Liver (tissue), 9 donors: ENCODE data around the gene AMOTL1. TPM values are rescaled to one million over a fixed set of nuclear protein-coding genes. Genes with fewer than 3 reads are reported as not detected.

Experiments used
- DNase-seq: peaks from one replicate; pipeline ENCODE4 v3.0.0-alpha.2; 2017; ENCODE audit warnings: low spot score
- H3K27ac ChIP-seq, 2 donors: one replicate each; pipeline ENCODE4 v1.7.0; 2013; ENCODE audit warnings: inconsistent platforms in 2 of 2, low read length in 2 of 2, control low read depth in 1 of 2, low read depth in 1 of 2, mild to moderate bottlenecking in 1 of 2
- H3K27me3 ChIP-seq, 4 donors: one replicate each; pipeline versions ENCODE4 v1.6.1 to v1.7.0; 2013; ENCODE audit warnings: low read length in 3 of 4, inconsistent platforms in 1 of 4, mild to moderate bottlenecking in 1 of 4, moderate library complexity in 1 of 4; ENCODE audit not compliant: control insufficient read depth in 4 of 4, insufficient read depth in 4 of 4
- H3K36me3 ChIP-seq, 4 donors: one replicate each; pipeline versions ENCODE4 v1.6.1 to v1.7.0; 2013; ENCODE audit warnings: low read length in 3 of 4, mild to moderate bottlenecking in 3 of 4, low read depth in 1 of 4, moderate library complexity in 1 of 4; ENCODE audit not compliant: control insufficient read depth in 4 of 4, insufficient read depth in 3 of 4
- H3K4me1 ChIP-seq, 4 donors: one replicate each; pipeline versions ENCODE4 v1.6.1 to v1.7.0; 2013; ENCODE audit warnings: low read length in 3 of 4, mild to moderate bottlenecking in 3 of 4, moderate library complexity in 1 of 4; ENCODE audit not compliant: control insufficient read depth in 4 of 4, insufficient read depth in 4 of 4
- H3K4me3 ChIP-seq, 3 donors: one replicate each; pipeline versions ENCODE4 v1.6.1 to v1.7.0; 2013; ENCODE audit warnings: low read length in 3 of 3, control low read depth in 1 of 3, low read depth in 1 of 3, mild to moderate bottlenecking in 1 of 3
- H3K9ac ChIP-seq, 2 donors: one replicate each; pipeline ENCODE4 v1.7.0; 2013; ENCODE audit warnings: low read length in 2 of 2, mild to moderate bottlenecking in 2 of 2, moderate library complexity in 2 of 2, control low read depth in 1 of 2, low read depth in 1 of 2
- H3K9me3 ChIP-seq, 4 donors: one replicate each; pipeline versions ENCODE4 v1.6.1 to v1.7.0; 2013; ENCODE audit warnings: low read length in 3 of 4; ENCODE audit not compliant: control insufficient read depth in 4 of 4
- EGR1 ChIP-seq, 2 donors: IDR thresholded peaks; 2 replicates each; pipeline ENCODE4 v1.6.1; 2016 to 2018; ENCODE audit warnings: antibody characterized with exemption in 2 of 2, low read depth in 2 of 2
- GABPA ChIP-seq, 2 donors: IDR thresholded peaks in 1 of 2; conservative IDR thresholded peaks in 1 of 2; 2 replicates each; pipeline ENCODE4 v1.6.1; 2016; ENCODE audit warnings: antibody characterized with exemption in 2 of 2, mild to moderate bottlenecking in 1 of 2, moderate library complexity in 1 of 2
- HNF4A ChIP-seq, 2 donors: conservative IDR thresholded peaks; 2 replicates each; pipeline ENCODE4 v1.6.1; 2016; ENCODE audit warnings: antibody characterized with exemption in 2 of 2, mild to moderate bottlenecking in 2 of 2
- HNF4G ChIP-seq: IDR thresholded peaks from 2 replicates; pipeline ENCODE4 v1.6.1; 2016; ENCODE audit warnings: antibody characterized with exemption
- JUND ChIP-seq, 2 donors: IDR thresholded peaks; 2 replicates each; pipeline ENCODE4 v1.6.1; 2016; ENCODE audit warnings: antibody characterized with exemption in 2 of 2
- NR2F2 ChIP-seq: IDR thresholded peaks from 2 replicates; pipeline ENCODE4 v1.6.1; 2016; ENCODE audit warnings: antibody characterized with exemption
- RAD21 ChIP-seq, 2 donors: IDR thresholded peaks; 2 replicates each; pipeline ENCODE4 v1.6.1; 2016; ENCODE audit warnings: antibody characterized with exemption in 2 of 2, mild to moderate bottlenecking in 2 of 2
- RXRA ChIP-seq, 2 donors: IDR thresholded peaks; 2 replicates each; pipeline ENCODE4 v1.6.1; 2017 to 2018; ENCODE audit warnings: antibody characterized with exemption in 2 of 2, mild to moderate bottlenecking in 1 of 2
- TAF1 ChIP-seq: conservative IDR thresholded peaks from 2 replicates; pipeline ENCODE4 v1.6.1; 2016; ENCODE audit warnings: antibody characterized with exemption, mild to moderate bottlenecking
- YY1 ChIP-seq: IDR thresholded peaks from 2 replicates; pipeline ENCODE4 v1.6.1; 2016; ENCODE audit warnings: antibody characterized with exemption, mild to moderate bottlenecking
- WGBS: extraction: QIAGEN DNeasy Blood & Tissue Kit; methylation state at CpG from one replicate; pipeline ENCODE4 v1.1.7; 2013; 5-methylcytosine and 5-hydroxymethylcytosine counted together
- polyA plus RNA-seq, 2 donors: library from polyadenylated mRNA; stranded (reverse) in 1 of 2; unstranded in 1 of 2; fragments of 200-250 nt in 1 of 2; fragments of >200 nt in 1 of 2; fragmentation: Nextera tagmentation in 1 of 2; extraction: Ambion mirVana in 1 of 2; gene quantifications; one replicate each; pipeline versions ENCODE4 v1.2.1 to v1.2.3, GENCODE V29; 2013 to 2015
- total RNA-seq, 2 donors: library from RNA; depleted of rRNA; stranded (reverse); fragments of >200 nt; gene quantifications; one replicate each; pipeline ENCODE4 v1.2.3, GENCODE V29; 2014
- TF ChIP-seq, protein P1 (sequence below): IDR thresholded peaks from 2 replicates; pipeline ENCODE4 v1.6.1; 2016; ENCODE audit warnings: antibody characterized with exemption, mild to moderate bottlenecking
- TF ChIP-seq, protein P2 (sequence below): IDR thresholded peaks from 2 replicates; pipeline ENCODE4 v1.6.1; 2016; ENCODE audit warnings: antibody characterized with exemption
- TF ChIP-seq, protein P3 (sequence below): IDR thresholded peaks from 2 replicates; pipeline ENCODE4 v1.6.1; 2016; ENCODE audit warnings: antibody characterized with exemption
- TF ChIP-seq, protein P4 (sequence below): fragments of 150-350 bp; IDR thresholded peaks from 2 replicates; pipeline ENCODE4 v1.5.1; 2017; ENCODE audit warnings: improper control_type of control experiment, low read depth, low read length; ENCODE audit not compliant: missing input control
- donor health status: healthy.
- donor health status: healthy.
- donor health status: healthy.
- donor health status: healthy.
- donor health status: healthy.

Gene AMOTL1
- total and polyA plus RNA-seq, 4 donors: 2.2 to 29.5 (median 7.2) TPM

DNA sequence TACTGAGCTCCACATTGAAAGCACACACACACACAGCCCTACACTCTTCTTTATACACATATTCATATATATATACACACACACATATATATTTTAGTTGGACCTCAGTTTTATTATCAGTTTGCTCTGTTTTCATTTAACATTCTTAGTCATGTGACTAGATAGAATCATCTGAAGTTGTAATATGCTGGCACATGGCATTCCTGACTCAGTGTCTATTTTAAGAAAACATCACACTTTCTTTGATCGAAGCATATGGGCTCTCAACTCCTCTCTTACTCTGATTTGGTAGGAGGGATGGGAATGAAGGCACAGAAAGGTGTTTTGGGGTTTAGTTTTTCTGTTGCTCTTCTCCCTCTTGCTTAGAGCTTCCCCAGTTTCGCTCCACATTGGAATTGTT lies 24.8 kb downstream of the AMOTL1 start (continued):
- TF ChIP-seq, protein P1, sequence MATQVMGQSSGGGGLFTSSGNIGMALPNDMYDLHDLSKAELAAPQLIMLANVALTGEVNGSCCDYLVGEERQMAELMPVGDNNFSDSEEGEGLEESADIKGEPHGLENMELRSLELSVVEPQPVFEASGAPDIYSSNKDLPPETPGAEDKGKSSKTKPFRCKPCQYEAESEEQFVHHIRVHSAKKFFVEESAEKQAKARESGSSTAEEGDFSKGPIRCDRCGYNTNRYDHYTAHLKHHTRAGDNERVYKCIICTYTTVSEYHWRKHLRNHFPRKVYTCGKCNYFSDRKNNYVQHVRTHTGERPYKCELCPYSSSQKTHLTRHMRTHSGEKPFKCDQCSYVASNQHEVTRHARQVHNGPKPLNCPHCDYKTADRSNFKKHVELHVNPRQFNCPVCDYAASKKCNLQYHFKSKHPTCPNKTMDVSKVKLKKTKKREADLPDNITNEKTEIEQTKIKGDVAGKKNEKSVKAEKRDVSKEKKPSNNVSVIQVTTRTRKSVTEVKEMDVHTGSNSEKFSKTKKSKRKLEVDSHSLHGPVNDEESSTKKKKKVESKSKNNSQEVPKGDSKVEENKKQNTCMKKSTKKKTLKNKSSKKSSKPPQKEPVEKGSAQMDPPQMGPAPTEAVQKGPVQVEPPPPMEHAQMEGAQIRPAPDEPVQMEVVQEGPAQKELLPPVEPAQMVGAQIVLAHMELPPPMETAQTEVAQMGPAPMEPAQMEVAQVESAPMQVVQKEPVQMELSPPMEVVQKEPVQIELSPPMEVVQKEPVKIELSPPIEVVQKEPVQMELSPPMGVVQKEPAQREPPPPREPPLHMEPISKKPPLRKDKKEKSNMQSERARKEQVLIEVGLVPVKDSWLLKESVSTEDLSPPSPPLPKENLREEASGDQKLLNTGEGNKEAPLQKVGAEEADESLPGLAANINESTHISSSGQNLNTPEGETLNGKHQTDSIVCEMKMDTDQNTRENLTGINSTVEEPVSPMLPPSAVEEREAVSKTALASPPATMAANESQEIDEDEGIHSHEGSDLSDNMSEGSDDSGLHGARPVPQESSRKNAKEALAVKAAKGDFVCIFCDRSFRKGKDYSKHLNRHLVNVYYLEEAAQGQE: no peak
- TF ChIP-seq, protein P2, sequence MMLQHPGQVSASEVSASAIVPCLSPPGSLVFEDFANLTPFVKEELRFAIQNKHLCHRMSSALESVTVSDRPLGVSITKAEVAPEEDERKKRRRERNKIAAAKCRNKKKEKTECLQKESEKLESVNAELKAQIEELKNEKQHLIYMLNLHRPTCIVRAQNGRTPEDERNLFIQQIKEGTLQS: no peak
- TF ChIP-seq, protein P3, sequence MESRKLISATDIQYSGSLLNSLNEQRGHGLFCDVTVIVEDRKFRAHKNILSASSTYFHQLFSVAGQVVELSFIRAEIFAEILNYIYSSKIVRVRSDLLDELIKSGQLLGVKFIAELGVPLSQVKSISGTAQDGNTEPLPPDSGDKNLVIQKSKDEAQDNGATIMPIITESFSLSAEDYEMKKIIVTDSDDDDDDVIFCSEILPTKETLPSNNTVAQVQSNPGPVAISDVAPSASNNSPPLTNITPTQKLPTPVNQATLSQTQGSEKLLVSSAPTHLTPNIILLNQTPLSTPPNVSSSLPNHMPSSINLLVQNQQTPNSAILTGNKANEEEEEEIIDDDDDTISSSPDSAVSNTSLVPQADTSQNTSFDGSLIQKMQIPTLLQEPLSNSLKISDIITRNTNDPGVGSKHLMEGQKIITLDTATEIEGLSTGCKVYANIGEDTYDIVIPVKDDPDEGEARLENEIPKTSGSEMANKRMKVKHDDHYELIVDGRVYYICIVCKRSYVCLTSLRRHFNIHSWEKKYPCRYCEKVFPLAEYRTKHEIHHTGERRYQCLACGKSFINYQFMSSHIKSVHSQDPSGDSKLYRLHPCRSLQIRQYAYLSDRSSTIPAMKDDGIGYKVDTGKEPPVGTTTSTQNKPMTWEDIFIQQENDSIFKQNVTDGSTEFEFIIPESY: no peak

DNA sequence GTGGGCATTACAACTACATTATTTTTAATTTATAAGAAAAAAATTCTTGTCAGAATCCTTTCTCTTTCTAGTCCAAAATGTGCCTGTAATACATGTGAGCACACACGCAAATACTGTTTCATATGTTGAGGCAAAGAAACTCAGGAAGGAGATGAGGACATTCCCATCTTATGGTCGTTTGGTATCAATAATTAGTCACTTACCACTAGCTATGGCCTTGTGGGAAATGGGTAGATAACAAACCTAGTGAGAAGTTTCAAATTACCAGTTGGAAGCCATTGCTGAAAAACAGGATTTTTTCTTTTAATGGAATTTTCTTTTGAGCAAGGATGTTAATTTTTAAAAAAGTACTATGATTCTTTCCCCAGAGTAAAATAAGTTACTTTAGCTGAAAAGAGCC lies 25.7 kb downstream of the AMOTL1 start:
- Histone ChIP-seq H3K36me3 (no peaks in the 10 kb centered on the region), H3K27ac (peak overlapping the region; percentile 86 to 89), H3K4me3 (no peak overlapping the region), H3K27me3 (no peaks in the 10 kb centered on the region), H3K9ac (peak overlapping the region in 1 of 2 donors; percentile 16), H3K4me1 (peaks cover 2 to 37% (median 25%) of the 10 kb centered on the region in 4 donors), H3K9me3 (no peaks in the 10 kb centered on the region)
- TF ChIP-seq RAD21 (IDR thresholded peaks at IDR 0.05): no peak
- no peak for TF ChIP-seq JUND (IDR thresholded peaks at IDR 0.05)
- no peak for TF ChIP-seq TAF1
- TF ChIP-seq EGR1 (IDR thresholded peaks at IDR 0.05; ENCODE audit: low read depth in 2 of 2): no peak
- TF ChIP-seq, protein P3: no peak
- 72% methylated on average over 2 of the region's 2 CpGs for WGBS
- no peak for DNase-seq

DNA sequence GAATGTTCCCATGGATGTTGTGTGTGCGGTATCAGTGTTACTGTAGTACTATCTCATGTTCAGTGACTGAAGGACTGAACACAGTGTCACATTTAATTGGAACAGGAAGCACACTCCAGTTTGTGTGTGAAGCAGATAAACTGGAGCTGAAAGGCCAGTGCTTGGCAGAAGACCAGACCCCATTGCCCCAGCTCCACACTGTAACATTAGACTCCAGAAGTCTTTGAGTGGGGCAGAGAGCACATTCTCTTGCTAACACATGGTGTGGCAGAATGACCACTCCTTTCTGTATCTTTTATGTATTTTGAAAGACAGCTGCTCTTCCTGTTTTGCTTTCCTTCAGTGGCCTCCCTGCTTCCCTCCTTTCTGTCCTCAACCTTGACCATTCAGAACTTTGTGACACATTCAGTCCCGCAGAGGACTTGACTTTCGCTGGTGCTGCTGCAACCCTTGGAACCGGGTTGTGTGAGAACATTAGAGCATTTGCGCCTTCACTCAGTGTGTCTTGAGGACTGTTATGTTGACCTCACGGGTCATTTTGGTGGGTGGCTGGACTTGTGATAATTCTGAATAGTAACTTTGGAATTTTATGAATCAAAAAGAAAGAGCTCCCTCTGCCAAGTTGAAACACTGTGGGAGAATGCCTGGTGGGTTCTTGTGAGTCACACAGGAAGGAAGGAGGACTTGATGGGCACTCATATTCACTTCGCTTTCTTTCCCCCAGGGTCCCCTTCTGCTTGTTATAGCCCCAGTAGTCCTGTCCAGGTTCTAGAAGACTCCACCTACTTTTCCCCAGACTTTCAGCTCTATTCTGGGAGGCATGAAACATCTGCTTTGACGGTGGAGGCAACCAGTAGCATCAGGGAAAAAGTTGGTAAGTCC lies 26.4 kb downstream of the AMOTL1 start:
- no peaks in the 10 kb centered on the region for H3K27me3 ChIP-seq
- peak overlapping the region; percentile 43 to 73 (median 57) for H3K4me3 ChIP-seq
- WGBS: 25% methylated on average over 8 of the region's 8 CpGs
- peak overlapping the region; percentile 19 to 53 for H3K9ac ChIP-seq
- H3K4me1 ChIP-seq: peaks cover 2 to 40% (median 26%) of the 10 kb centered on the region in 4 donors
- H3K27ac ChIP-seq: peak overlapping the region; percentile 86 to 89
- H3K36me3 ChIP-seq: peaks cover 0 to 3% (median 0%) of the 10 kb centered on the region in 4 donors
- no peak for DNase-seq
- no peaks in the 10 kb centered on the region for H3K9me3 ChIP-seq
- TF ChIP-seq YY1 (peak; percentile 51), GABPA (IDR thresholded peaks at IDR 0.05 in 1 of 2, conservative IDR thresholded peaks at IDR 0.05 in 1 of 2) (peak; percentile 47 to 58), RXRA (IDR thresholded peaks at IDR 0.05) (peak; percentile 82 to 83), EGR1 (IDR thresholded peaks at IDR 0.05; ENCODE audit: low read depth in 2 of 2) (no peak), HNF4A (conservative IDR thresholded peaks at IDR 0.05) (peak; percentile 68 to 70), RAD21 (IDR thresholded peaks at IDR 0.05) (peak; percentile 25 to 59), HNF4G (peak; percentile 9), NR2F2 (peak; percentile 89)
- TF ChIP-seq, protein P1: peak; percentile 77
- TF ChIP-seq, protein P4, sequence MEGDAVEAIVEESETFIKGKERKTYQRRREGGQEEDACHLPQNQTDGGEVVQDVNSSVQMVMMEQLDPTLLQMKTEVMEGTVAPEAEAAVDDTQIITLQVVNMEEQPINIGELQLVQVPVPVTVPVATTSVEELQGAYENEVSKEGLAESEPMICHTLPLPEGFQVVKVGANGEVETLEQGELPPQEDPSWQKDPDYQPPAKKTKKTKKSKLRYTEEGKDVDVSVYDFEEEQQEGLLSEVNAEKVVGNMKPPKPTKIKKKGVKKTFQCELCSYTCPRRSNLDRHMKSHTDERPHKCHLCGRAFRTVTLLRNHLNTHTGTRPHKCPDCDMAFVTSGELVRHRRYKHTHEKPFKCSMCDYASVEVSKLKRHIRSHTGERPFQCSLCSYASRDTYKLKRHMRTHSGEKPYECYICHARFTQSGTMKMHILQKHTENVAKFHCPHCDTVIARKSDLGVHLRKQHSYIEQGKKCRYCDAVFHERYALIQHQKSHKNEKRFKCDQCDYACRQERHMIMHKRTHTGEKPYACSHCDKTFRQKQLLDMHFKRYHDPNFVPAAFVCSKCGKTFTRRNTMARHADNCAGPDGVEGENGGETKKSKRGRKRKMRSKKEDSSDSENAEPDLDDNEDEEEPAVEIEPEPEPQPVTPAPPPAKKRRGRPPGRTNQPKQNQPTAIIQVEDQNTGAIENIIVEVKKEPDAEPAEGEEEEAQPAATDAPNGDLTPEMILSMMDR: no peak
